Nephron progenitor cell (in vitro differentiated cells): ENCODE results near the gene ASCC2.
"Not testable (repeated sequence)": the region's sequence is repeated elsewhere in the genome, so short reads cannot be mapped to it uniquely, and the experiment has no call there.

Experiments used
- DNase-seq: peaks from one replicate; pipeline ENCODE4 v3.0.0; 2021
- H3K27ac Mint-ChIP-seq: 2 replicates; pipeline ENCODE4 v1.8.0; 2021; ENCODE audit warnings: mild to moderate bottlenecking, moderate library complexity, mixed read lengths
- H3K27me3 Mint-ChIP-seq: 2 replicates; pipeline ENCODE4 v1.8.0; 2021; ENCODE audit warnings: mild to moderate bottlenecking, low read depth, mixed read lengths; ENCODE audit not compliant: poor library complexity
- H3K36me3 Mint-ChIP-seq: 2 replicates; pipeline ENCODE4 v1.8.0; 2021; ENCODE audit warnings: low read depth, mixed read lengths
- H3K4me1 Mint-ChIP-seq: 2 replicates; pipeline ENCODE4 v1.8.0; 2021; ENCODE audit warnings: mixed read lengths
- H3K4me3 Mint-ChIP-seq: 2 replicates; pipeline ENCODE4 v1.8.0; 2021; ENCODE audit warnings: mild to moderate bottlenecking, moderate library complexity, mixed read lengths
- H3K9me3 Mint-ChIP-seq: 2 replicates; pipeline ENCODE4 v1.8.0; 2021; ENCODE audit warnings: mild to moderate bottlenecking, moderate library complexity, mixed read lengths
- CTCF ChIP-seq: fragments of 200-600 bp; sonication (generic); IDR thresholded peaks from 2 replicates; pipeline ENCODE4 v1.5.0; 2021; ENCODE audit warnings: antibody characterized with exemption

ASCC2 gene

GRCh38 chr22:29758959-29759358 is 79.1 kb downstream of the ASCC2 start:
- DNase-seq: no peak
- peak overlapping the region; percentile 51 for H3K27ac Mint-ChIP-seq
- no peak for TF ChIP-seq CTCF
- H3K4me1 Mint-ChIP-seq: peaks cover 15% of the 10 kb centered on the region
- H3K36me3 Mint-ChIP-seq: no peaks in the 10 kb centered on the region
- H3K27me3 Mint-ChIP-seq: no peaks in the 10 kb centered on the region
- H3K4me3 Mint-ChIP-seq: no peak overlapping the region
- no peaks in the 10 kb centered on the region for H3K9me3 Mint-ChIP-seq

- Mint-ChIP-seq H3K4me1 (peaks cover 15% of the 10 kb centered on the region), H3K9me3 (no peaks in the 10 kb centered on the region), H3K36me3 (no peaks in the 10 kb centered on the region), H3K27ac (no peak overlapping the region), H3K4me3 (no peak overlapping the region), H3K27me3 (no peaks in the 10 kb centered on the region)
- DNase-seq: no peak
- no peak for TF ChIP-seq CTCF
These were observed 79.9 kb downstream of the ASCC2 start for GRCh38 chr22:29758068-29758622.

- Mint-ChIP-seq H3K4me3 (no peak overlapping the region), H3K36me3 (no peaks in the 10 kb centered on the region), H3K27ac (no peak overlapping the region), H3K4me1 (peaks cover 15% of the 10 kb centered on the region), H3K27me3 (no peaks in the 10 kb centered on the region), H3K9me3 (no peaks in the 10 kb centered on the region)
- no peak for TF ChIP-seq CTCF
- no peak for DNase-seq
These were observed 81.0 kb downstream of the ASCC2 start for GRCh38 chr22:29757096-29757495.

- TF ChIP-seq CTCF: no peak
- H3K27me3 Mint-ChIP-seq: no peaks in the 10 kb centered on the region
- no peak for DNase-seq
- no peaks in the 10 kb centered on the region for H3K9me3 Mint-ChIP-seq
- H3K36me3 Mint-ChIP-seq: no peaks in the 10 kb centered on the region
- H3K4me1 Mint-ChIP-seq: peaks cover 15% of the 10 kb centered on the region
- no peak overlapping the region for H3K4me3 Mint-ChIP-seq
- no peak overlapping the region for H3K27ac Mint-ChIP-seq
These were observed 81.7 kb downstream of the ASCC2 start for GRCh38 chr22:29756341-29756740.

- H3K9me3 Mint-ChIP-seq: no peaks in the 10 kb centered on the region
- no peak overlapping the region for H3K4me3 Mint-ChIP-seq
- H3K27ac Mint-ChIP-seq: no peak overlapping the region
- no peak for DNase-seq
- peaks cover 15% of the 10 kb centered on the region for H3K4me1 Mint-ChIP-seq
- H3K27me3 Mint-ChIP-seq: no peaks in the 10 kb centered on the region
- no peak for TF ChIP-seq CTCF
- H3K36me3 Mint-ChIP-seq: no peaks in the 10 kb centered on the region
These were observed 82.2 kb downstream of the ASCC2 start for GRCh38 chr22:29755889-29756288.

- not testable (repeated sequence) for H3K9me3 Mint-ChIP-seq, H3K36me3 Mint-ChIP-seq, H3K27ac Mint-ChIP-seq, DNase-seq, H3K4me3 Mint-ChIP-seq, H3K27me3 Mint-ChIP-seq
- peaks cover 16% of the 10 kb centered on the region for H3K4me1 Mint-ChIP-seq
These were observed 83.2 kb downstream of the ASCC2 start for GRCh38 chr22:29754658-29755395.
